ENCODE data around the gene GYPA.

- TF ChIP-seq CTCF (IDR thresholded peaks at IDR 0.05) (no peak), EP300 (IDR thresholded peaks at IDR 0.05) (no peak)
These were observed 13.5 kb upstream of the GYPA start for GRCh38 chr4:144154044-144154443.

Data from stomach (tissue), 4 donors.